Measurements from ENCODE around the gene GATC.

The GATC gene

DNA sequence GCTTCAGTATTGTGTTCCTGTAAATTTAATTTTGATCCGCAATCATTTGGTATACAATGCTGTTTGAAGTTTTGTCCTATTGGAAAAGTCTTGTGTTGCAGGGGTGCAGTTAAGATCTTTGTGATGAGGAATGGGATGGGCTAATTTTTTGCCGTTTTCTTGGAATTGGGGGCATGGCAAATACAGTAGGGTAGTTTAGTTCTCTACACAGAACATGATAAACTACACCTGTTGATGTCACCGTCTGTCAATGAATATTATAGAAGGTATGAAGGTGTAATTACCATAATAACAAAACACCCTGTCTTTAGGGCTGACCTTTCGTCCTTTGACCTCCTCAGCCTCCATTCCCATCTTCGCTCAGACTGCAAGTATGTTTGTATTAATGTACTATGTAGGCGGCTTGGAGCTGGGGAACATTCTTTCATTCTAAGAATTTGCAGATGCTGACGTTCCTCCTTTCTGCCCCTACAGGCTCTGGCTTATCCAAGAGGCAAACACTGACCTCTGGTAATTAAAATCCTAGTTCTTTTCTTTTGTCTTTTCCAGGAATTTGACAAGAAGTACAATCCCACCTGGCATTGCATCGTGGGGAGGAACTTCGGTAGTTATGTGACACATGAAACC is 51.4 kb downstream of the GATC start:
- DNase-seq (ENCODE audit: low read depth): no peak

DNA sequence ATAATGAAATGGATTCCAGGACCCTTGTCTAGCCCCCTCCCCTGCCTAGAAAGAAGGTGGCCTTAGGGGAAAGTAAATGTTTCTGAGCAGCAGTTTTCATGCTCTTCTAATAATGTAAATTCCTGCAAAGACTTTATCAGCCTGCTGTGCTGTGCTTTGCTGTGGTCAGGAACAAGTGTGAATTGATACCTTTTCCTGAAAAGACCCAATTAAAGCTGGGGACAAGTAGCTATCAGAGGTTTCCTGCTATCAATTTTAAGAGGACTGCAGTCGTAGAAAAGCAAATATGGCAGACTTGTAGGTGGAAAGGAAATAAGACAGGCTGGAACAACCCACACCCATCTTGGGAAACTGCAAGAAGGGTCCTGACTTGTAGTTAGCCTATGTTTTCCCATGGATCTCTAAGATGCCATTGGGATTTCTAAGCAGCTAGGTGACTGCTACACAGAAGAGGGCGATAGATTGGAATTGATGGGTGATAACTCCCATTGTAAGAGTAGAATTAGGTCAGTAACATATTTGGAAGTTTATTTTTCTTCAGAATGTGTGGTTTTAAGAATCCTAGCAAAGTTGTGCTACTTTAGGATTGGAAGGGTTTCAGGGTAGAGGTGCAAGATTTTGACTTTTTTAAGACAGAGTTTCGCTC is 52.7 kb downstream of the GATC start:
- DNase-seq (ENCODE audit: low read depth): no peak

DNA sequence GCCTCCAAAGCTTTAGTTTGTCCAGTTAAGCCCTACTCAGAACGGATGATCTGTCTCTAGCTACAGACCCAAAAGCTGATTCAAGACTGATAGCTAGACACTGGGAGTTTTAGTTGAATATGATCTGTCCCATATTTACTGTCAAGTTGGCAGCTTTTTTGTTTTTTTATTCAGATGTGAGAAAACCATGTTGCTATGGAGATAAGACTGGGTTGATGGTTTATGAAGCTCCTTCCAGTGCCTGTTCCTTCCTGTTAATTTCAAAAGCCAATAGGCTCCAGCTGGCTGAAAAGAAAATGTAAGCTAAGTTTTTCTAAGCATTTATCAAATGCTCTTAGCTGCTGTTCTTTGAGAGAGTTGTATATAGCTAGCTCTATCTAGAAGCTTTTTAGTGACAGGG is 54.3 kb downstream of the GATC start:
- no peak for DNase-seq (ENCODE audit: low read depth)

DNA sequence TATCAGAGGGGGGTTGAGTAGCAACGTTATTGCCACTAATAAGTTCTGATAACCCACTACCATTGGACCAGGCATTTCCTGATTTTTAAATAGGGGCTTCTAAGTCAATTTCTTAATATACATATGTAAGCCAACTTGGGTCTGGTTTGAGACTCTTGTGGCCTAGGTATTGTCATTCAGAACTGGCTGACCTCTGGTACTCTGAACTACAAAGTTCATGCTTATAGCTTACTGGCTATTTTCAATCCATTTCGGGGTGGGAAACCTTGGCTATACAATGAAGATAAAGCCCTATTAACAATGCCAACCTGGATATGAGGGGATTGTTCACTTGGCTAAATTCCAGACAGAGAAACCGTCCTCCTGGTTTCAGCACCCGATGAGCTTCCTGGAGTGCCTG is 58.3 kb downstream of the GATC start:
- no peak for DNase-seq (ENCODE audit: low read depth)

DNA sequence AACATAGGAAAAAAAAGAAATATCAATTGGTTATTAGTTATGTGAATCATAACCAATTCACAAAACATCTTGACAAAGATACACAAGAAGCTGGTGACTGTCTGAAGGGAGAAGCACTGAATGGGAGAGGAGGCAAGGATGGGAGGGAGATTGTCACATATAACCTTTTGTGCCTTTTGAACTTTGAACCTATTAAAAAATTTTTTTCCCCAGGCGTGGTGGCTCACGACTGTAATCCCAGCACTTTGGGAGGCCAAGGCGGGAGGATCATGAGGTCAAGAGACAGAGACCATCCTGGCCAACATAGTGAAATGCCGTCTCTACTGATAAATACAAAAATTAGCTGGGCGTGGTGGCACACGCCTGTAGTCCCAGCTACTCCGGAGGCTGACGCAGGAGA is 62.3 kb downstream of the GATC start:
- no peak for DNase-seq (ENCODE audit: low read depth)
